ENCODE results near the gene GLRA3. TPM values are rescaled to one million over a fixed set of nuclear protein-coding genes. Genes with fewer than 3 reads are reported as not detected.

Gene GLRA3
- total and polyA plus RNA-seq, 2 of the 8 experiments (the other 6 are each of a cell fraction or from before 2014, with no cell fraction given), result 0.02 TPM; not detected in 1

DNA sequence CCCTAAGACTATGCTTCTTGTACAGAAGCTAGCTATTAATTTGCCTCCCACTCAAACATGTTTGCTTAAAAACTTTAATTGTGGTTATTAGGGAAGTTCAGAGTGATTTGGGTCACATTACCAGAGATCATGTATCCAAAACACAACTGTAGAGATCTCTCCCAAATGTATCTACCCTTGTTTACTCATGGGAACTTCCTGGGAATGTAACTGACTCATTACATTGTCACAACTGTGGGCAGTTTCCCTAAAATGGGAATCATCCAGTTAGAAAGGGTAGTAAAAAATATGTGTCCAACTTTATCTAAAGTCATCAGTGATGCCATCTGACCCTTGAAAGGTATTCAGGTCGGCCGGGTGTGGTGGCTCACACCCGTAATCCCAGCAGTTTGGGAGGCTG, 40.3 kb upstream of the GLRA3 start (continued):
- TF ChIP-seq, protein P1, sequence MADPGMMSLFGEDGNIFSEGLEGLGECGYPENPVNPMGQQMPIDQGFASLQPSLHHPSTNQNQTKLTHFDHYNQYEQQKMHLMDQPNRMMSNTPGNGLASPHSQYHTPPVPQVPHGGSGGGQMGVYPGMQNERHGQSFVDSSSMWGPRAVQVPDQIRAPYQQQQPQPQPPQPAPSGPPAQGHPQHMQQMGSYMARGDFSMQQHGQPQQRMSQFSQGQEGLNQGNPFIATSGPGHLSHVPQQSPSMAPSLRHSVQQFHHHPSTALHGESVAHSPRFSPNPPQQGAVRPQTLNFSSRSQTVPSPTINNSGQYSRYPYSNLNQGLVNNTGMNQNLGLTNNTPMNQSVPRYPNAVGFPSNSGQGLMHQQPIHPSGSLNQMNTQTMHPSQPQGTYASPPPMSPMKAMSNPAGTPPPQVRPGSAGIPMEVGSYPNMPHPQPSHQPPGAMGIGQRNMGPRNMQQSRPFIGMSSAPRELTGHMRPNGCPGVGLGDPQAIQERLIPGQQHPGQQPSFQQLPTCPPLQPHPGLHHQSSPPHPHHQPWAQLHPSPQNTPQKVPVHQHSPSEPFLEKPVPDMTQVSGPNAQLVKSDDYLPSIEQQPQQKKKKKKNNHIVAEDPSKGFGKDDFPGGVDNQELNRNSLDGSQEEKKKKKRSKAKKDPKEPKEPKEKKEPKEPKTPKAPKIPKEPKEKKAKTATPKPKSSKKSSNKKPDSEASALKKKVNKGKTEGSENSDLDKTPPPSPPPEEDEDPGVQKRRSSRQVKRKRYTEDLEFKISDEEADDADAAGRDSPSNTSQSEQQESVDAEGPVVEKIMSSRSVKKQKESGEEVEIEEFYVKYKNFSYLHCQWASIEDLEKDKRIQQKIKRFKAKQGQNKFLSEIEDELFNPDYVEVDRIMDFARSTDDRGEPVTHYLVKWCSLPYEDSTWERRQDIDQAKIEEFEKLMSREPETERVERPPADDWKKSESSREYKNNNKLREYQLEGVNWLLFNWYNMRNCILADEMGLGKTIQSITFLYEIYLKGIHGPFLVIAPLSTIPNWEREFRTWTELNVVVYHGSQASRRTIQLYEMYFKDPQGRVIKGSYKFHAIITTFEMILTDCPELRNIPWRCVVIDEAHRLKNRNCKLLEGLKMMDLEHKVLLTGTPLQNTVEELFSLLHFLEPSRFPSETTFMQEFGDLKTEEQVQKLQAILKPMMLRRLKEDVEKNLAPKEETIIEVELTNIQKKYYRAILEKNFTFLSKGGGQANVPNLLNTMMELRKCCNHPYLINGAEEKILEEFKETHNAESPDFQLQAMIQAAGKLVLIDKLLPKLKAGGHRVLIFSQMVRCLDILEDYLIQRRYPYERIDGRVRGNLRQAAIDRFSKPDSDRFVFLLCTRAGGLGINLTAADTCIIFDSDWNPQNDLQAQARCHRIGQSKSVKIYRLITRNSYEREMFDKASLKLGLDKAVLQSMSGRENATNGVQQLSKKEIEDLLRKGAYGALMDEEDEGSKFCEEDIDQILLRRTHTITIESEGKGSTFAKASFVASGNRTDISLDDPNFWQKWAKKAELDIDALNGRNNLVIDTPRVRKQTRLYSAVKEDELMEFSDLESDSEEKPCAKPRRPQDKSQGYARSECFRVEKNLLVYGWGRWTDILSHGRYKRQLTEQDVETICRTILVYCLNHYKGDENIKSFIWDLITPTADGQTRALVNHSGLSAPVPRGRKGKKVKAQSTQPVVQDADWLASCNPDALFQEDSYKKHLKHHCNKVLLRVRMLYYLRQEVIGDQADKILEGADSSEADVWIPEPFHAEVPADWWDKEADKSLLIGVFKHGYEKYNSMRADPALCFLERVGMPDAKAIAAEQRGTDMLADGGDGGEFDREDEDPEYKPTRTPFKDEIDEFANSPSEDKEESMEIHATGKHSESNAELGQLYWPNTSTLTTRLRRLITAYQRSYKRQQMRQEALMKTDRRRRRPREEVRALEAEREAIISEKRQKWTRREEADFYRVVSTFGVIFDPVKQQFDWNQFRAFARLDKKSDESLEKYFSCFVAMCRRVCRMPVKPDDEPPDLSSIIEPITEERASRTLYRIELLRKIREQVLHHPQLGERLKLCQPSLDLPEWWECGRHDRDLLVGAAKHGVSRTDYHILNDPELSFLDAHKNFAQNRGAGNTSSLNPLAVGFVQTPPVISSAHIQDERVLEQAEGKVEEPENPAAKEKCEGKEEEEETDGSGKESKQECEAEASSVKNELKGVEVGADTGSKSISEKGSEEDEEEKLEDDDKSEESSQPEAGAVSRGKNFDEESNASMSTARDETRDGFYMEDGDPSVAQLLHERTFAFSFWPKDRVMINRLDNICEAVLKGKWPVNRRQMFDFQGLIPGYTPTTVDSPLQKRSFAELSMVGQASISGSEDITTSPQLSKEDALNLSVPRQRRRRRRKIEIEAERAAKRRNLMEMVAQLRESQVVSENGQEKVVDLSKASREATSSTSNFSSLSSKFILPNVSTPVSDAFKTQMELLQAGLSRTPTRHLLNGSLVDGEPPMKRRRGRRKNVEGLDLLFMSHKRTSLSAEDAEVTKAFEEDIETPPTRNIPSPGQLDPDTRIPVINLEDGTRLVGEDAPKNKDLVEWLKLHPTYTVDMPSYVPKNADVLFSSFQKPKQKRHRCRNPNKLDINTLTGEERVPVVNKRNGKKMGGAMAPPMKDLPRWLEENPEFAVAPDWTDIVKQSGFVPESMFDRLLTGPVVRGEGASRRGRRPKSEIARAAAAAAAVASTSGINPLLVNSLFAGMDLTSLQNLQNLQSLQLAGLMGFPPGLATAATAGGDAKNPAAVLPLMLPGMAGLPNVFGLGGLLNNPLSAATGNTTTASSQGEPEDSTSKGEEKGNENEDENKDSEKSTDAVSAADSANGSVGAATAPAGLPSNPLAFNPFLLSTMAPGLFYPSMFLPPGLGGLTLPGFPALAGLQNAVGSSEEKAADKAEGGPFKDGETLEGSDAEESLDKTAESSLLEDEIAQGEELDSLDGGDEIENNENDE (IDR thresholded peaks at IDR 0.05; ENCODE audit: insufficient replicate concordance, low read length), result no peak
- TF ChIP-seq FOSL1 (IDR thresholded peaks at IDR 0.05; ENCODE audit: insufficient read depth, low read depth, low read length), result no peak
- TF ChIP-seq SRF (IDR thresholded peaks at IDR 0.05; ENCODE audit: low read depth, low read length), result no peak
- TF ChIP-seq, protein P2, sequence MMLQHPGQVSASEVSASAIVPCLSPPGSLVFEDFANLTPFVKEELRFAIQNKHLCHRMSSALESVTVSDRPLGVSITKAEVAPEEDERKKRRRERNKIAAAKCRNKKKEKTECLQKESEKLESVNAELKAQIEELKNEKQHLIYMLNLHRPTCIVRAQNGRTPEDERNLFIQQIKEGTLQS (IDR thresholded peaks at IDR 0.05; ENCODE audit: insufficient read depth, low read depth, low read length), result no peak
- TF ChIP-seq TCF12 (IDR thresholded peaks at IDR 0.05; ENCODE audit: low read depth, low read length), result no peak
- no peak for TF ChIP-seq RAD21 (IDR thresholded peaks at IDR 0.05 in 1 of 2, conservative IDR thresholded peaks at IDR 0.05 in 1 of 2; ENCODE audit: low read depth in 2 of 2, low read length in 2 of 2)
- no peak for TF ChIP-seq CHD1 (IDR thresholded peaks at IDR 0.05; ENCODE audit: low read depth, low read length)

All from H1 (cell line).